K562 (cell line): ENCODE data around the gene DGAT2. TPM values are rescaled to one million over a fixed set of nuclear protein-coding genes. Genes with fewer than 3 reads are reported as not detected.

Experiments
- ATAC-seq: fragments of 200-7000 bp; cut with Tn5 transposase; 3 replicates; pipeline ENCODE4 v1.9.1; 2020; ENCODE audit warnings: moderate library complexity
- BruUV-seq: library from RNA; stranded (reverse); fragments of 400-500 nt; replicated peaks from 2 replicates; lab custom pipeline; 2021; lab: Mats Ljungman, UMichigan
- CTCF ChIA-PET: fragments of 300-600 bp; formaldehyde crosslinking; extraction: SDS; loops from one replicate; lab custom pipeline; 2021; ENCODE audit warnings: low intra/inter-chr PET ratio; lab: Yijun Ruan, JAX
- POLR2A ChIA-PET: fragments of 300-600, 350-650 bp; sonication (Branson Sonifier 250); formaldehyde crosslinking; extraction: SDS; loops from one replicate; lab custom pipeline; 2021; ENCODE audit warnings: antibody characterized with exemption, inconsistent platforms; lab: Yijun Ruan, JAX
- DNase-seq, 4 experiments: peaks; one replicate each; pipeline versions ENCODE4 v3.0.0 to v3.0.0-alpha.2; 2011 to 2018; ENCODE audit warnings: low spot score in 3 of 4, mixed read lengths in 3 of 4; ENCODE audit errors: extremely low read depth in 1 of 4
- FAIRE-seq: peaks from 2 replicates; lab custom pipeline; 2011; peaks lifted over from hg19 to GRCh38; lab: Jason Lieb, UNC
- H2AFZ ChIP-seq: 2 replicates; pipeline ENCODE4 v1.6.0; 2011; ENCODE audit warnings: low read depth, low read length, control low read depth, inconsistent platforms
- H3K27ac ChIP-seq: fragments of 200-600 bp; 3 replicates; pipeline ENCODE4 v1.8.0; 2011; ENCODE audit warnings: low read depth, mild to moderate bottlenecking, control low read depth, inconsistent platforms, low read length, moderate library complexity, mixed read lengths; ENCODE audit errors: extremely low read depth
- H3K27me3 ChIP-seq, 2 experiments: fragments of 300-600 bp in 1 of 2; 2 replicates in 1 of 2; 3 replicates in 1 of 2; pipeline versions ENCODE4 v1.6.0 to v1.8.0; 2011; ENCODE audit warnings: inconsistent platforms in 2 of 2, low read length in 2 of 2, mild to moderate bottlenecking in 1 of 2, mixed read lengths in 1 of 2, moderate library complexity in 1 of 2; ENCODE audit not compliant: control insufficient read depth in 2 of 2, insufficient read depth in 2 of 2
- H3K36me3 ChIP-seq: fragments of 300-600 bp; 3 replicates; pipeline ENCODE4 v1.8.0; 2011; ENCODE audit warnings: mild to moderate bottlenecking, low read length, inconsistent platforms; ENCODE audit not compliant: control insufficient read depth, insufficient read depth
- H3K4me1 ChIP-seq, 2 experiments: fragments of 200-600 bp in 1 of 2; replicated peaks in 1 of 2; 2 replicates in 1 of 2; 3 replicates in 1 of 2; pipeline versions ENCODE4 v1.5.1 to v1.8.0; 2011; ENCODE audit warnings: inconsistent platforms in 2 of 2, low read length in 2 of 2, mild to moderate bottlenecking in 1 of 2, mixed read lengths in 1 of 2, moderate library complexity in 1 of 2; ENCODE audit not compliant: control insufficient read depth in 2 of 2, insufficient read depth in 2 of 2
- H3K4me2 ChIP-seq: 2 replicates; pipeline ENCODE4 v1.6.1; 2011; ENCODE audit warnings: low read length, control low read depth, inconsistent platforms, mixed read lengths; ENCODE audit not compliant: insufficient read depth
- H3K4me3 ChIP-seq: fragments of 200-600 bp; sonication (generic), shearing (Covaris generic); 2 replicates; pipeline ENCODE4 v1.5.1; 2016; ENCODE audit warnings: control low read depth, inconsistent platforms
- H3K79me2 ChIP-seq: fragments of 200-600 bp; 3 replicates; pipeline ENCODE4 v1.8.0; 2011; ENCODE audit warnings: low read length, inconsistent platforms; ENCODE audit not compliant: control insufficient read depth, insufficient read depth
- H3K9ac ChIP-seq, 2 experiments: 2 replicates each; pipeline versions ENCODE4 v1.6.0 to v1.6.1; 2011; ENCODE audit warnings: low read depth in 2 of 2, low read length in 2 of 2, control low read depth in 1 of 2, inconsistent platforms in 1 of 2, mild to moderate bottlenecking in 1 of 2, mixed read lengths in 1 of 2; ENCODE audit not compliant: insufficient read depth in 1 of 2
- H3K9me1 ChIP-seq: one replicate; pipeline ENCODE4 v1.6.0; 2011; ENCODE audit warnings: inconsistent platforms, mild to moderate bottlenecking, low read length, moderate library complexity; ENCODE audit not compliant: control insufficient read depth, insufficient read depth
- H3K9me3 ChIP-seq: replicated peaks from 2 replicates; pipeline ENCODE4 v1.5.1; 2011; ENCODE audit warnings: low read depth, low read length, inconsistent platforms; ENCODE audit not compliant: control insufficient read depth, insufficient read depth
- H4K20me1 ChIP-seq: replicated peaks from 2 replicates; pipeline ENCODE4 v1.6.1; 2011; ENCODE audit warnings: low read length, inconsistent platforms, mixed read lengths; ENCODE audit not compliant: control insufficient read depth, insufficient read depth
- CHAMP1 ChIP-seq: fragments of 450-650 bp; IDR thresholded peaks from 2 replicates; pipeline ENCODE4 v1.6.1; 2016; ENCODE audit warnings: mild to moderate bottlenecking
- ETV1 ChIP-seq: fragments of 450-650 bp; conservative IDR thresholded peaks from 2 replicates; pipeline ENCODE4 v1.6.1; 2016; ENCODE audit warnings: missing genetic modification characterization, control low read depth, low read depth, missing compliant biosample characterization
- FOXP1 ChIP-seq: sonication (generic); formaldehyde crosslinking; IDR thresholded peaks from 2 replicates; pipeline ENCODE4 v1.8.0; 2022; ENCODE audit warnings: mild to moderate bottlenecking, missing genetic modification reagents
- HBP1 ChIP-seq: fragments of 450-650 bp; formaldehyde crosslinking; IDR thresholded peaks from 2 replicates; pipeline ENCODE4 v1.4.0; 2022; ENCODE audit warnings: missing genetic modification characterization
- HDAC8 ChIP-seq: fragments of 450-650 bp; IDR thresholded peaks from 2 replicates; pipeline ENCODE4 v1.6.1; 2016; ENCODE audit warnings: mild to moderate bottlenecking, missing genetic modification characterization, moderate library complexity, missing compliant biosample characterization
- SMARCE1 ChIP-seq: fragments of 450-650 bp; IDR thresholded peaks from 2 replicates; pipeline ENCODE4 v1.7.1; 2016; ENCODE audit warnings: mild to moderate bottlenecking
- USF2 ChIP-seq: sonication (generic); formaldehyde crosslinking; IDR thresholded peaks from 2 replicates; pipeline ENCODE4 v1.5.0; 2020; ENCODE audit warnings: missing genetic modification reagents
- WHSC1 ChIP-seq: IDR thresholded peaks from one replicate; pipeline ENCODE4 v1.6.1; 2012; ENCODE audit warnings: low read length, control low read depth, inconsistent platforms
- ZBTB1 ChIP-seq: sonication (generic); formaldehyde crosslinking; IDR thresholded peaks from 2 replicates; pipeline ENCODE4 v1.8.1; 2023; ENCODE audit warnings: missing genetic modification reagents, low read depth, mild to moderate bottlenecking, borderline replicate concordance
- ZC3H4 ChIP-seq: sonication (generic); formaldehyde crosslinking; IDR thresholded peaks from 2 replicates; pipeline ENCODE4 v1.9.0; 2021; ENCODE audit warnings: missing genetic modification reagents, borderline replicate concordance
- ZFPM2 ChIP-seq: fragments of 250-450 bp; sonication (Bioruptor Pico); IDR thresholded peaks from 2 replicates; pipeline ENCODE4 v1.5.1; 2022; ENCODE audit warnings: mild to moderate bottlenecking
- WGBS: fragments of 100-300 bp; shearing (Covaris generic); methylation state at CpG from one replicate; pipeline ENCODE4 v1.1.6; 2016; ENCODE audit warnings: low coverage, mixed read lengths; ENCODE audit not compliant: insufficient coverage; ENCODE audit errors: missing lambda C conversion rate; 5-methylcytosine and 5-hydroxymethylcytosine counted together
- in situ Hi-C: fragments of 300-500 bp; cut with MboI; formaldehyde crosslinking; loops from 4 replicates; pipeline ENCODE4 v1.15.0; 2018; ENCODE audit warnings: inconsistent platforms, mixed read lengths
- intact Hi-C: fragments of 100-400 bp; cut with micrococcal nuclease; formaldehyde crosslinking; loops from 2 replicates; pipeline ENCODE4 v1.14.2; 2022
- polyA plus RNA-seq, 8 experiments: library from polyadenylated mRNA; depleted of rRNA in 4 of 8; stranded (reverse) in 5 of 8; unstranded in 3 of 8; fragments of >200 nt; fragmentation: Nextera tagmentation in 2 of 8; fragmentation: Illumina TruSeq in 1 of 8; extraction: Ambion mirVana in 2 of 8; extraction: Trizol in 1 of 8; gene quantifications; 2 replicates each; pipeline versions ENCODE4 v1.2.1 to v1.2.3, GENCODE V29; 2011 to 2014; ENCODE audit warnings: inconsistent platforms in 1 of 8, missing spikeins in 1 of 8
- total RNA-seq, 7 experiments: library from RNA; depleted of rRNA in 6 of 7; stranded (reverse); fragments of >200 nt in 6 of 7; fragmentation: Illumina TruSeq in 2 of 7; extraction: Trizol in 2 of 7; gene quantifications; 2 replicates each; pipeline versions ENCODE4 v1.2.1 to v1.2.3, GENCODE V29; 2011 to 2021; ENCODE audit warnings: low replicate concordance in 1 of 7

DGAT2 gene
- total and polyA plus RNA-seq, 9 of the 15 experiments (the other 6 are each of a cell fraction or from before 2014, with no cell fraction given), result 0.68 to 2.8 (median 1.8) TPM

GRCh38 chr11:75797116-75797515, 28.5 kb downstream of the DGAT2 start (continued):
- TF ChIP-seq HBP1 (CRISPR knock-in tag) (no peak), ZC3H4 (CRISPR knock-in tag) (no peak)

- intact Hi-C loops (no loop called here), in situ Hi-C loops (no loop called here)
- POLR2A ChIA-PET, result no interaction called here
- Histone ChIP-seq H3K27ac (no peak overlapping the region), H2AFZ (no peak overlapping the region), H3K9me1 (no peaks in the 10 kb centered on the region), H3K4me3 (no peak overlapping the region), H4K20me1 (no peaks in the 10 kb centered on the region; the same call in 1 of the 2 replicates), H3K79me2 (no peaks in the 10 kb centered on the region), H3K9me3 (no peaks in the 10 kb centered on the region), H3K9ac (no peak overlapping the region), H3K4me2 (no peak overlapping the region), H3K36me3 (no peaks in the 10 kb centered on the region), H3K4me1 (0 out of 5 replicates have a peak, but pooled peaks cover 0 to 3% of the 10 kb centered on the region in 2 experiments), H3K27me3 (peaks cover 0 to 3% of the 10 kb centered on the region in 2 experiments; a peak in 1 of 5 replicates)
- DNase-seq (no peak), FAIRE-seq (no peak), ATAC-seq (no peak)
- CTCF ChIA-PET, result no interaction called here
- 60% methylated on average over 1 of the region's 1 CpG for WGBS
- BruUV-seq, result no TSS peak
- TF ChIP-seq CHAMP1, result no peak
- TF ChIP-seq SMARCE1, result no peak
- no peak for TF ChIP-seq FOXP1 (CRISPR knock-in tag)
- no peak for TF ChIP-seq ETV1
- TF ChIP-seq ZBTB1 (CRISPR knock-in tag), result no peak
- TF ChIP-seq ZFPM2 (CRISPR knock-in tag), result no peak
- no peak for TF ChIP-seq USF2 (CRISPR knock-in tag)
- TF ChIP-seq WHSC1, result no peak
- TF ChIP-seq HDAC8 (tag), result no peak
Measured at GRCh38 chr11:75797792-75798191, 29.2 kb downstream of the DGAT2 start.
